Retinal pigment epithelial cell (primary cell): ENCODE data around the gene CLIC3.

Experiments
- DNase-seq: peaks from one replicate; pipeline ENCODE4 v3.0.0-alpha.2; 2010; ENCODE audit warnings: low read depth
- H3K4me3 ChIP-seq: 2 replicates; pipeline ENCODE4 v1.5.1; 2011; ENCODE audit warnings: mild to moderate bottlenecking, low read length, control low read depth, moderate library complexity
- CTCF ChIP-seq: conservative IDR thresholded peaks from 2 replicates; pipeline ENCODE4 v1.5.1; 2011; ENCODE audit warnings: low read depth, low read length, control low read depth, inconsistent platforms

The CLIC3 gene

GRCh38 chr9:137020771-137021567 is 24.6 kb upstream of the CLIC3 start:
- no peak for TF ChIP-seq CTCF
- no peak overlapping the region for H3K4me3 ChIP-seq
- DNase-seq: no peak

- no peak for DNase-seq
- no peak overlapping the region for H3K4me3 ChIP-seq
- TF ChIP-seq CTCF: no peak
Measured at GRCh38 chr9:137019891-137020683, 23.7 kb upstream of the CLIC3 start.

- no peak overlapping the region for H3K4me3 ChIP-seq
- DNase-seq: no peak
- no peak for TF ChIP-seq CTCF
Measured at GRCh38 chr9:137018761-137019559, 22.6 kb upstream of the CLIC3 start.

GRCh38 chr9:137017791-137018497 is 21.6 kb upstream of the CLIC3 start:
- DNase-seq: no peak
- H3K4me3 ChIP-seq: no peak overlapping the region
- no peak for TF ChIP-seq CTCF

GRCh38 chr9:137017071-137017470 is 20.7 kb upstream of the CLIC3 start:
- no peak overlapping the region for H3K4me3 ChIP-seq
- DNase-seq: no peak
- TF ChIP-seq CTCF: no peak

GRCh38 chr9:137016436-137016835 is 20.1 kb upstream of the CLIC3 start:
- TF ChIP-seq CTCF: no peak
- H3K4me3 ChIP-seq: no peak overlapping the region
- no peak for DNase-seq
